ENCODE data around the gene SMYD3.

- TF ChIP-seq CTCF (IDR thresholded peaks at IDR 0.05) (no peak), POLR2A (IDR thresholded peaks at IDR 0.05) (no peak)
Measured at GRCh38 chr1:245923215-245923614, 583.9 kb downstream of the SMYD3 start.

Data from heart left ventricle (tissue), 13 donors.